Measurements from ENCODE around the gene BAIAP2L2. TPM values are rescaled to one million over a fixed set of nuclear protein-coding genes. Genes with fewer than 3 reads are reported as not detected.

The BAIAP2L2 gene
- total RNA-seq, 1 experiment from 2014 or later, result 2.3 TPM

DNA sequence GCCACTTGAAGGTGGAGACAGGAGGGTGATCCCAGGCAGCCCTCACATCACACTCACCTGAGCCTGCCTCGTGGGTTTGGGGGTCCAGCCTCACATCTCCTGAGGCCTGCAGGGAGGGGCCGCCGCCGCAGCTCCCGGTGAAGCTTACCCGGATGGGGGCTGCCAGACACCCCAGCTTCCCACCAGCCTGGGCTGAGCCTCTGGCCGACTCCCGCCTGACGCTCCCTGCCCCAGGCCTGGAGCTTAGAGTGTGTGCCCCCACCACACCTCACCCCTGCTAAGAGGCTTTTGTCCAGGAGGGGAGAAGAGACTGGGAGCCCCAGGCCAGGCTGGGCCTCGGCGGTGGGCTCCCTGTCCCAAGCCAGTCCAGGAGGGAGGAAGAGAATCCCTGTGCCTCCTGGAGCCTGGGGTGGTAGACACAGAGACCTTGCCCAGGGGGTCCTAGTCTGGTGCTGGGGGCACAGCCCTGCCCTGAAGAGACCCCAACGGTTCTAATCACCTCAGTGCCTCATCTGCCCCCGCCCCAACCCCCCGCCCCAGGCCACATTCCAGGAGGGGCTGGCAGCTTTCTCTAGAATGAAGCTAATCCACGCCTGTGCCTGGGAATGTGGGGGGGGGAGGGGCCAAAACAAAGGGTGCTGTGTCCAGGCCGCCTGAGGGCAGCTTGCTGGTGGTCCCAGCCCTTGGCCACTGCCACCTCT is 26.4 kb downstream of the BAIAP2L2 start, which contains the start of gene SLC16A8:
TSS of gene SLC16A8 (minus strand) at position 254 of the 701 bp plus-strand sequence. CDS start 1,311 bp downstream, outside the sequence.
- peaks cover 1 to 12% (median 10%) of the 10 kb centered on the region in 3 experiments; a peak in 3 of 7 replicates for H3K36me3 Mint-ChIP-seq (ENCODE audit: insufficient read depth in 1 of 3, low read depth in 3 of 3)
- Histone ChIP-seq H3K4me1 (ENCODE audit: insufficient read depth, low read length) (no peaks in the 10 kb centered on the region; the same call in 1 of the 2 replicates), H2BK120ac (ENCODE audit: low read depth, low read length, poor library complexity, severe bottlenecking) (no peak within 1 kb of the TSS), H2BK20ac (ENCODE audit: low read depth, low read length, poor library complexity, severe bottlenecking) (no peak within 1 kb of the TSS), H2BK15ac (ENCODE audit: low read depth, low read length) (0 out of 2 replicates have a peak within 1 kb of the TSS, but pooled peaks have one; percentile 26), H4K8ac (replicated peaks; ENCODE audit: insufficient read length, low read depth, low read length) (no peak within 1 kb of the TSS), H2AK5ac (ENCODE audit: insufficient read length, low read length) (no peak within 1 kb of the TSS), H3K27me3 (ENCODE audit: insufficient read depth, low read length) (peaks cover 5% of the 10 kb centered on the region; the same call in 1 of the 2 replicates), H3K9ac (ENCODE audit: extremely low read depth, insufficient read length, low read length) (no peak within 1 kb of the TSS), H3K18ac (ENCODE audit: insufficient read length, low read depth, low read length) (peak within 1 kb of the TSS; percentile 38), H3K56ac (ENCODE audit: insufficient read length, low read depth, low read length) (no peak within 1 kb of the TSS), H3K14ac (ENCODE audit: insufficient read depth, low read length) (peak within 1 kb of the TSS; percentile 58), H3T11ph (ENCODE audit: low read length) (no peak within 1 kb of the TSS), H3K4ac (ENCODE audit: low read depth, low read length) (no peak within 1 kb of the TSS), H3K23me2 (ENCODE audit: insufficient read length, low read depth, low read length, poor library complexity, severe bottlenecking) (no peaks in the 10 kb centered on the region), H2BK12ac (ENCODE audit: insufficient read length, low read depth, low read length) (no peak within 1 kb of the TSS), H3K9me3 (ENCODE audit: control insufficient read depth, low read depth, low read length) (no peaks in the 10 kb centered on the region), H2AFZ (ENCODE audit: low read length) (no peak within 1 kb of the TSS), H3K23ac (ENCODE audit: insufficient read length, low read depth, low read length) (no peak within 1 kb of the TSS), H3K79me1 (ENCODE audit: insufficient read depth, low read depth, low read length, poor library complexity, severe bottlenecking) (no peaks in the 10 kb centered on the region), H4K91ac (ENCODE audit: insufficient read length, low read depth, low read length) (no peak within 1 kb of the TSS), H3K4me2 (ENCODE audit: insufficient read depth, insufficient read length, low read length) (no peak within 1 kb of the TSS), H4K5ac (ENCODE audit: insufficient read length, low read depth, low read length) (no peak within 1 kb of the TSS), H3K79me2 (ENCODE audit: insufficient read depth, low read length) (no peaks in the 10 kb centered on the region), H4K20me1 (ENCODE audit: control insufficient read depth, insufficient read depth, insufficient read length) (no peaks in the 10 kb centered on the region), H2BK5ac (ENCODE audit: insufficient read length, low read length) (no peak within 1 kb of the TSS), H3K27ac (ENCODE audit: insufficient read length, low read depth, low read length) (no peak within 1 kb of the TSS)
- WGBS (ENCODE audit: extremely low coverage, insufficient read length, low lambda C conversion rate), result no CpG with 5 or more reads among the region's 16 CpGs
- H3K27me3 Mint-ChIP-seq (ENCODE audit: low read depth), result peaks cover 23% of the 10 kb centered on the region
- H3K4me1 Mint-ChIP-seq, result peaks cover 13 to 35% of the 10 kb centered on the region in 2 experiments
- TF ChIP-seq, protein P1, sequence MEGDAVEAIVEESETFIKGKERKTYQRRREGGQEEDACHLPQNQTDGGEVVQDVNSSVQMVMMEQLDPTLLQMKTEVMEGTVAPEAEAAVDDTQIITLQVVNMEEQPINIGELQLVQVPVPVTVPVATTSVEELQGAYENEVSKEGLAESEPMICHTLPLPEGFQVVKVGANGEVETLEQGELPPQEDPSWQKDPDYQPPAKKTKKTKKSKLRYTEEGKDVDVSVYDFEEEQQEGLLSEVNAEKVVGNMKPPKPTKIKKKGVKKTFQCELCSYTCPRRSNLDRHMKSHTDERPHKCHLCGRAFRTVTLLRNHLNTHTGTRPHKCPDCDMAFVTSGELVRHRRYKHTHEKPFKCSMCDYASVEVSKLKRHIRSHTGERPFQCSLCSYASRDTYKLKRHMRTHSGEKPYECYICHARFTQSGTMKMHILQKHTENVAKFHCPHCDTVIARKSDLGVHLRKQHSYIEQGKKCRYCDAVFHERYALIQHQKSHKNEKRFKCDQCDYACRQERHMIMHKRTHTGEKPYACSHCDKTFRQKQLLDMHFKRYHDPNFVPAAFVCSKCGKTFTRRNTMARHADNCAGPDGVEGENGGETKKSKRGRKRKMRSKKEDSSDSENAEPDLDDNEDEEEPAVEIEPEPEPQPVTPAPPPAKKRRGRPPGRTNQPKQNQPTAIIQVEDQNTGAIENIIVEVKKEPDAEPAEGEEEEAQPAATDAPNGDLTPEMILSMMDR (conservative IDR thresholded peaks at IDR 0.05), result no peak
- no peak within 1 kb of the TSS; a peak in 1 of 5 replicates for H3K4me3 Mint-ChIP-seq
- no peaks in the 10 kb centered on the region for H3K9me3 Mint-ChIP-seq
- no peak for DNase-seq
- peak within 1 kb of the TSS in 1 of 3 experiments; percentile 57; a peak in 2 of 7 replicates for H3K27ac Mint-ChIP-seq

All from H9 (cell line).